Kidney (tissue), 14 donors: Measurements from ENCODE around the gene RPS6KA2. TPM values are rescaled to one million over a fixed set of nuclear protein-coding genes. Genes with fewer than 3 reads are reported as not detected.

Experiments used
- DNase-seq, 5 donors: peaks; one replicate each; pipeline ENCODE4 v3.0.0-alpha.2; 2013 to 2020
- FAIRE-seq: peaks from 2 replicates; lab custom pipeline; 2012; peaks lifted over from hg19 to GRCh38; lab: Jason Lieb, UNC
- H3K27ac ChIP-seq, 2 donors: one replicate each; pipeline ENCODE4 v1.7.0; 2013; ENCODE audit warnings: low read depth in 2 of 2, low read length in 2 of 2, inconsistent platforms in 1 of 2
- H3K27me3 ChIP-seq: one replicate; pipeline ENCODE4 v1.7.1; 2013; ENCODE audit warnings: low read length, inconsistent platforms; ENCODE audit not compliant: control insufficient read depth, insufficient read depth
- H3K36me3 ChIP-seq, 3 donors: one replicate each; pipeline versions ENCODE4 v1.7.0 to v1.7.1; 2013; ENCODE audit warnings: low read length in 3 of 3, control low read depth in 1 of 3, inconsistent platforms in 1 of 3; ENCODE audit not compliant: insufficient read depth in 3 of 3, control insufficient read depth in 2 of 3
- H3K4me1 ChIP-seq, 3 donors: one replicate each; pipeline versions ENCODE4 v1.7.0 to v1.7.1; 2013; ENCODE audit warnings: low read length in 3 of 3, inconsistent platforms in 1 of 3, low read depth in 1 of 3; ENCODE audit not compliant: control insufficient read depth in 2 of 3, insufficient read depth in 2 of 3
- H3K4me3 ChIP-seq, 3 donors: one replicate each; pipeline versions ENCODE4 v1.7.0 to v1.8.1; 2013; ENCODE audit warnings: low read length in 3 of 3, control low read depth in 1 of 3, inconsistent platforms in 1 of 3
- H3K9ac ChIP-seq, 3 donors: one replicate each; pipeline versions ENCODE4 v1.7.0 to v1.7.1; 2013; ENCODE audit warnings: low read length in 3 of 3, control low read depth in 1 of 3, inconsistent platforms in 1 of 3
- H3K9me3 ChIP-seq, 3 donors: one replicate each; pipeline versions ENCODE4 v1.7.0 to v1.7.1; 2013; ENCODE audit warnings: low read length in 3 of 3, control low read depth in 1 of 3, inconsistent platforms in 1 of 3; ENCODE audit not compliant: control insufficient read depth in 2 of 3, insufficient read depth in 1 of 3
- intact Hi-C: fragments of 100-400 bp; cut with DNase I; formaldehyde crosslinking; loops from one replicate; pipeline ENCODE4 v1.11.1; 2022
- polyA plus RNA-seq: library from polyadenylated mRNA; stranded (reverse); fragments of 350-450 nt; fragmentation: Illumina TruSeq; extraction: RNeasy Lipid Tissue Mini Kit (QIAGEN cat#74804); gene quantifications from one replicate; pipeline ENCODE4 v1.2.3, GENCODE V29; 2014; ENCODE audit warnings: low read depth, low replicate concordance; ENCODE audit not compliant: insufficient read depth
- total RNA-seq: library from RNA; stranded (reverse); fragmentation: NEBNext Ultra II Directional; extraction: Animal tissue kit (Norgen Biotek cat#: 25700); gene quantifications from one replicate; pipeline ENCODE4 v1.2.1, GENCODE V29; 2021
- TF ChIP-seq, protein P1 (sequence below): IDR thresholded peaks from 3 replicates; pipeline ENCODE4 v1.5.1; 2012; ENCODE audit warnings: mild to moderate bottlenecking, moderate library complexity, borderline replicate concordance; ENCODE audit not compliant: insufficient read depth; ENCODE audit errors: extremely low read depth
- donor health status: control.
- donor health status: control.
- donor health status: control.
- donor health status: control.
- donor health status: control.
- donor health status: DM: yes; HTN: yes; CAD: no.
- donor health status: Normal renal cell carcinoma (clear cell type).

Gene RPS6KA2
- total and polyA plus RNA-seq, 2 donors from 2014 or later = 12.3 to 61.2 TPM

DNA sequence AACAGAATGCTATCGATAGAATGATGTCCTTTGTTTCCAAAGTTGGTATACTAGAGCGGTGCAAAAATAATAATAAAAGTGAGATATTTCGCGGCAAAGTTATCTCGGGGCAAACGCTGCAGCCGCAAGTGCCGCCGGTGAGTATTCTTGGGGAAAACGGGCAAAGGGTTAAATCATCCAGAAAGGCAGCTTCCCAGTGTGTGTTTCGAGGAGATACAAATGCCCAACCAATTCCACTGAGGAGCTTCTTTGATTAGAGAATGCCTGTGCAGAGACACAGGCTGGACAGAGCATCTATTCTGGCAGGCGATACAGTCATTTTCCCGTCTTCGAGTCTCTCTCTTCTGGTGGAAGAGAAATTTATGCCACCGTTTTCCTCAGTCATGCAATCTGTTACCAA, 186.3 kb downstream of the RPS6KA2 start:
- Histone ChIP-seq H3K9ac (no peak overlapping the region), H3K9me3 (no peaks in the 10 kb centered on the region), H3K4me1 (no peaks in the 10 kb centered on the region), H3K27me3 (no peaks in the 10 kb centered on the region), H3K36me3 (no peaks in the 10 kb centered on the region), H3K4me3 (no peak overlapping the region), H3K27ac (no peak overlapping the region)
- TF ChIP-seq, protein P1, sequence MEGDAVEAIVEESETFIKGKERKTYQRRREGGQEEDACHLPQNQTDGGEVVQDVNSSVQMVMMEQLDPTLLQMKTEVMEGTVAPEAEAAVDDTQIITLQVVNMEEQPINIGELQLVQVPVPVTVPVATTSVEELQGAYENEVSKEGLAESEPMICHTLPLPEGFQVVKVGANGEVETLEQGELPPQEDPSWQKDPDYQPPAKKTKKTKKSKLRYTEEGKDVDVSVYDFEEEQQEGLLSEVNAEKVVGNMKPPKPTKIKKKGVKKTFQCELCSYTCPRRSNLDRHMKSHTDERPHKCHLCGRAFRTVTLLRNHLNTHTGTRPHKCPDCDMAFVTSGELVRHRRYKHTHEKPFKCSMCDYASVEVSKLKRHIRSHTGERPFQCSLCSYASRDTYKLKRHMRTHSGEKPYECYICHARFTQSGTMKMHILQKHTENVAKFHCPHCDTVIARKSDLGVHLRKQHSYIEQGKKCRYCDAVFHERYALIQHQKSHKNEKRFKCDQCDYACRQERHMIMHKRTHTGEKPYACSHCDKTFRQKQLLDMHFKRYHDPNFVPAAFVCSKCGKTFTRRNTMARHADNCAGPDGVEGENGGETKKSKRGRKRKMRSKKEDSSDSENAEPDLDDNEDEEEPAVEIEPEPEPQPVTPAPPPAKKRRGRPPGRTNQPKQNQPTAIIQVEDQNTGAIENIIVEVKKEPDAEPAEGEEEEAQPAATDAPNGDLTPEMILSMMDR = no peak
- intact Hi-C loops = no loop called here
- DNase-seq (no peak), FAIRE-seq (no peak)

DNA sequence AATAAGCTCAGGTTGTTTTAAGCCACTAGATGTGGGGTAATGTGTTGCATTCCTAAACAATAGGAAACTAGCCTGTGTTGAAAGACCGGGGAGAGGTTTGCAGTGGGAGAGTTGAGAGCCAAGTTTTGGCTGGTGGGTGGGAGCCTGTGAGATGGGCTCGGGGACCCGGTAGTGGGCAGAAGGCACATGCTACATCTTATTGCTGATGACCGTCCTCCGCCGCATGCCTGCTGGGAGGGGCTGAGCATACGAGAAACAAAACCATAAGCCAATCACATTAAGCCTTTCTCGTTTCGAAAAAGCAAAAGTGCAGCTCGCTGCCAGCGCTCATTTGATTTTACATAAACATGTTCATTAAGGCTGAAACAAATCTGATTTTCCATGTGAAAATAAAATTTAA, 186.9 kb downstream of the RPS6KA2 start:
- no peak overlapping the region for H3K9ac ChIP-seq
- DNase-seq (no peak), FAIRE-seq (no peak)
- no peak overlapping the region for H3K27ac ChIP-seq
- no peaks in the 10 kb centered on the region for H3K4me1 ChIP-seq
- TF ChIP-seq, protein P1 = no peak
- H3K4me3 ChIP-seq = no peak overlapping the region
- no peaks in the 10 kb centered on the region for H3K27me3 ChIP-seq
- H3K9me3 ChIP-seq = no peaks in the 10 kb centered on the region
- no peaks in the 10 kb centered on the region for H3K36me3 ChIP-seq
- intact Hi-C loops = no loop called here

DNA sequence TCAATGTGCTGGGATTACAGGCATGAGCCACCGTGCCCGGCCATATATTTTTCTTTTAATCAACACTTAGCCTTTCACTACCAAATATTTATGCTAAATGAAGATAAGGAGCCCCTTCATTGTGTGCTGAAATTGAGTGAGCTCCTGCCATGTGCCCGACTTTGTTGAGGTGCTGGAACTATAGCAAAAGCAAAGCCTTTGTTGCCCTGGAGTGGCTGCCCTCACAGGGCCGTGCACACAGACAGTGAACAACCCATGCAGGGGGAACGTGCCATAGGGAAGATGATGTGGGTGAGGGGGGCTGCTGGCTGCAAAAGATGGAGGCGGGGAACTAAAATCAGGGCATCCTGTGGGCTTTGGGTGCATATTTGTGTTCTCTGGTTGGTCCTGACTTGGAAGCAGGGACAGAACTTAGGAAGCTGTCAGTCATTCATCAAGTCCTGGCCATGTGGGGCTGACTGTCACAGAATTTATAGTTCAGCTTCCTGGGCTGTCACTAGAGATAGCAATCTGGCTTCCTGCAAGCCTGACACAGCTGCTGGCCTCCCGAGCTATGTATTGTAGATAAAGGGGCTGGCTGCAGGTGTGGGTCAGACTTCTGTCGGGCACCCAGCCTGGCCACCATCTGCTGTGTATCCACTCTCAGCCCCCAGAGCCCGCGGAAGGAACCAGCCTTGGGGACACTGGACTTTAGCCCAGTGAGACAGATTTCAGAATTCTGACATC, 187.5 kb downstream of the RPS6KA2 start:
- Histone ChIP-seq H3K27me3 (no peaks in the 10 kb centered on the region), H3K36me3 (no peaks in the 10 kb centered on the region), H3K27ac (no peak overlapping the region), H3K9me3 (no peaks in the 10 kb centered on the region), H3K4me3 (no peak overlapping the region), H3K9ac (no peak overlapping the region), H3K4me1 (no peaks in the 10 kb centered on the region)
- DNase-seq (no peak), FAIRE-seq (no peak)
- intact Hi-C loops = no loop called here
- TF ChIP-seq, protein P1 = no peak
